Measurements from ENCODE around the gene ZRANB3. TPM values are rescaled to one million over a fixed set of nuclear protein-coding genes. Genes with fewer than 3 reads are reported as not detected.
"Not testable (repeated sequence)": the region's sequence is repeated elsewhere in the genome, so short reads cannot be mapped to it uniquely, and the experiment has no call there.

The ZRANB3 gene
- total RNA-seq, 1 experiment from 2014 or later = 12.0 TPM

GRCh38 chr2:135113322-135113721 lies 417.7 kb downstream of the ZRANB3 start:
- H3K4me2 ChIP-seq (ENCODE audit: low read length) = no peak overlapping the region
- H3K27ac ChIP-seq (ENCODE audit: low read depth, low read length) = no peak overlapping the region
- ChIA-PET POLR2A (no interaction called here), RAD21 (ENCODE audit: low non-redundant PET in 1 of 2, low total read pairs in 2 of 2, uncharacterized antibody in 2 of 2, unreplicated experiment in 2 of 2) (no interaction called here), CTCF (no interaction called here)
- BruUV-seq (replicated peaks) = no TSS peak
- H3K36me3 ChIP-seq (ENCODE audit: control insufficient read depth in 1 of 2, insufficient read depth in 2 of 2, low read length in 2 of 2) = no peaks in the 10 kb centered on the region
- no peak overlapping the region for H3K4me3 ChIP-seq (replicated peaks in 1 of 2; ENCODE audit: low read depth in 1 of 2, low read length in 2 of 2)
- DNase-seq (ENCODE audit: low read depth, low spot score) (no peak), ATAC-seq (no peak)
- no peaks in the 10 kb centered on the region for H3K9me3 ChIP-seq (ENCODE audit: control insufficient read depth in 1 of 2, insufficient read depth in 1 of 2, low read depth in 1 of 2, low read length in 2 of 2)
- no peaks in the 10 kb centered on the region for H3K4me1 ChIP-seq (ENCODE audit: control insufficient read depth in 1 of 2, insufficient read depth in 2 of 2, low read length in 2 of 2)
- H3K9me2 ChIP-seq (ENCODE audit: insufficient read depth) = no peaks in the 10 kb centered on the region
- H4K20me1 ChIP-seq (ENCODE audit: insufficient read depth) = peaks cover 3% of the 10 kb centered on the region; the same call in 1 of the 2 replicates
- H3K9ac ChIP-seq (ENCODE audit: low read length) = no peak overlapping the region
- no peak overlapping the region for H2AFZ ChIP-seq (ENCODE audit: low read depth, low read length, poor library complexity, severe bottlenecking)
- H3K79me2 ChIP-seq (ENCODE audit: insufficient read depth, low read length) = no peaks in the 10 kb centered on the region
- TF ChIP-seq YY1 (IDR thresholded peaks at IDR 0.05; ENCODE audit: extremely low read depth, insufficient replicate concordance, low read depth, low read length) (no peak), ZFX (IDR thresholded peaks at IDR 0.05) (no peak), EGR1 (IDR thresholded peaks at IDR 0.05; ENCODE audit: low read depth) (no peak), ZBTB33 (IDR thresholded peaks at IDR 0.05; ENCODE audit: extremely low read depth, insufficient replicate concordance, low read length) (no peak), JUND (IDR thresholded peaks at IDR 0.05) (no peak), CBX3 (IDR thresholded peaks at IDR 0.05; ENCODE audit: low read depth) (no peak), POLR2A (IDR thresholded peaks at IDR 0.05; ENCODE audit: borderline replicate concordance, extremely low read depth, insufficient read depth, insufficient read length) (no peak), RAD21 (IDR thresholded peaks at IDR 0.05; ENCODE audit: low read depth) (no peak), ELF1 (IDR thresholded peaks at IDR 0.05; ENCODE audit: borderline replicate concordance, low read depth) (no peak)
- TF ChIP-seq, protein P1, sequence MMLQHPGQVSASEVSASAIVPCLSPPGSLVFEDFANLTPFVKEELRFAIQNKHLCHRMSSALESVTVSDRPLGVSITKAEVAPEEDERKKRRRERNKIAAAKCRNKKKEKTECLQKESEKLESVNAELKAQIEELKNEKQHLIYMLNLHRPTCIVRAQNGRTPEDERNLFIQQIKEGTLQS (IDR thresholded peaks at IDR 0.05) = no peak
- TF ChIP-seq, protein P2, sequence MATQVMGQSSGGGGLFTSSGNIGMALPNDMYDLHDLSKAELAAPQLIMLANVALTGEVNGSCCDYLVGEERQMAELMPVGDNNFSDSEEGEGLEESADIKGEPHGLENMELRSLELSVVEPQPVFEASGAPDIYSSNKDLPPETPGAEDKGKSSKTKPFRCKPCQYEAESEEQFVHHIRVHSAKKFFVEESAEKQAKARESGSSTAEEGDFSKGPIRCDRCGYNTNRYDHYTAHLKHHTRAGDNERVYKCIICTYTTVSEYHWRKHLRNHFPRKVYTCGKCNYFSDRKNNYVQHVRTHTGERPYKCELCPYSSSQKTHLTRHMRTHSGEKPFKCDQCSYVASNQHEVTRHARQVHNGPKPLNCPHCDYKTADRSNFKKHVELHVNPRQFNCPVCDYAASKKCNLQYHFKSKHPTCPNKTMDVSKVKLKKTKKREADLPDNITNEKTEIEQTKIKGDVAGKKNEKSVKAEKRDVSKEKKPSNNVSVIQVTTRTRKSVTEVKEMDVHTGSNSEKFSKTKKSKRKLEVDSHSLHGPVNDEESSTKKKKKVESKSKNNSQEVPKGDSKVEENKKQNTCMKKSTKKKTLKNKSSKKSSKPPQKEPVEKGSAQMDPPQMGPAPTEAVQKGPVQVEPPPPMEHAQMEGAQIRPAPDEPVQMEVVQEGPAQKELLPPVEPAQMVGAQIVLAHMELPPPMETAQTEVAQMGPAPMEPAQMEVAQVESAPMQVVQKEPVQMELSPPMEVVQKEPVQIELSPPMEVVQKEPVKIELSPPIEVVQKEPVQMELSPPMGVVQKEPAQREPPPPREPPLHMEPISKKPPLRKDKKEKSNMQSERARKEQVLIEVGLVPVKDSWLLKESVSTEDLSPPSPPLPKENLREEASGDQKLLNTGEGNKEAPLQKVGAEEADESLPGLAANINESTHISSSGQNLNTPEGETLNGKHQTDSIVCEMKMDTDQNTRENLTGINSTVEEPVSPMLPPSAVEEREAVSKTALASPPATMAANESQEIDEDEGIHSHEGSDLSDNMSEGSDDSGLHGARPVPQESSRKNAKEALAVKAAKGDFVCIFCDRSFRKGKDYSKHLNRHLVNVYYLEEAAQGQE (IDR thresholded peaks at IDR 0.05; ENCODE audit: low read depth) = no peak
- intact Hi-C loops (cut with micrococcal nuclease) = no loop called here
- H3K27me3 ChIP-seq (ENCODE audit: insufficient read depth, low read length) = no peaks in the 10 kb centered on the region

GRCh38 chr2:135105513-135106316 lies 425.3 kb downstream of the ZRANB3 start:
- H3K9me3 ChIP-seq (ENCODE audit: control insufficient read depth in 1 of 2, insufficient read depth in 1 of 2, low read depth in 1 of 2, low read length in 2 of 2); ATAC-seq; H3K9ac ChIP-seq (ENCODE audit: low read length); H3K4me1 ChIP-seq (ENCODE audit: control insufficient read depth in 1 of 2, insufficient read depth in 2 of 2, low read length in 2 of 2); H4K20me1 ChIP-seq (ENCODE audit: insufficient read depth); H3K27ac ChIP-seq (ENCODE audit: low read depth, low read length); DNase-seq (ENCODE audit: low read depth, low spot score); POLR2A ChIA-PET; CTCF ChIA-PET; intact Hi-C loops (cut with micrococcal nuclease); H3K27me3 ChIP-seq (ENCODE audit: insufficient read depth, low read length); H3K79me2 ChIP-seq (ENCODE audit: insufficient read depth, low read length); H3K4me2 ChIP-seq (ENCODE audit: low read length); H3K4me3 ChIP-seq (replicated peaks in 1 of 2; ENCODE audit: low read depth in 1 of 2, low read length in 2 of 2); H3K9me2 ChIP-seq (ENCODE audit: insufficient read depth); H3K36me3 ChIP-seq (ENCODE audit: control insufficient read depth in 1 of 2, insufficient read depth in 2 of 2, low read length in 2 of 2); BruUV-seq (replicated peaks); H2AFZ ChIP-seq (ENCODE audit: low read depth, low read length, poor library complexity, severe bottlenecking); RAD21 ChIA-PET (ENCODE audit: low non-redundant PET in 1 of 2, low total read pairs in 2 of 2, uncharacterized antibody in 2 of 2, unreplicated experiment in 2 of 2): not testable (repeated sequence)

Measured in HCT116 (cell line).